Progenitor cell of endocrine pancreas (in vitro differentiated cells): ENCODE results near the gene DOCK9. TPM values are rescaled to one million over a fixed set of nuclear protein-coding genes. Genes with fewer than 3 reads are reported as not detected.

Source experiments
- DNase-seq: peaks from one replicate; pipeline ENCODE4 v3.0.0; 2021; ENCODE audit warnings: low spot score; ENCODE audit not compliant: unreplicated experiment
- H3K27ac Mint-ChIP-seq: 2 replicates; pipeline ENCODE4 v1.8.0; 2021; ENCODE audit warnings: mild to moderate bottlenecking, moderate library complexity, mixed read lengths
- H3K27me3 Mint-ChIP-seq: 2 replicates; pipeline ENCODE4 v1.8.0; 2021; ENCODE audit warnings: mixed read lengths
- H3K36me3 Mint-ChIP-seq: 2 replicates; pipeline ENCODE4 v1.8.0; 2022; ENCODE audit warnings: mixed read lengths; ENCODE audit not compliant: insufficient read depth
- H3K4me1 Mint-ChIP-seq: 2 replicates; pipeline ENCODE4 v1.8.0; 2021; ENCODE audit warnings: low read depth, mixed read lengths
- H3K4me3 Mint-ChIP-seq: 2 replicates; pipeline ENCODE4 v1.8.0; 2021; ENCODE audit warnings: low read depth, mild to moderate bottlenecking, moderate library complexity, mixed read lengths
- H3K9me3 Mint-ChIP-seq: 2 replicates; pipeline ENCODE4 v1.8.0; 2021; ENCODE audit warnings: low read depth, mixed read lengths
- CTCF ChIP-seq: fragments of 200-600 bp; sonication (generic); IDR thresholded peaks from one replicate; pipeline ENCODE4 v1.5.0; 2021; ENCODE audit warnings: antibody characterized with exemption, mild to moderate bottlenecking; ENCODE audit not compliant: unreplicated experiment
- total RNA-seq: library from RNA; stranded (reverse); gene quantifications from 2 replicates; pipeline ENCODE4 v1.2.1, GENCODE V29; 2021

Gene DOCK9
- total RNA-seq, 1 donor from 2014 or later = 35.7 TPM

- Mint-ChIP-seq H3K27ac (no peak overlapping the region), H3K4me1 (peaks cover 1% of the 10 kb centered on the region)
- no peak for DNase-seq
Measured at GRCh38 chr13:99014522-99014921, 36.7 kb upstream of the DOCK9 start.

GRCh38 chr13:99013951-99014350 lies 36.1 kb upstream of the DOCK9 start:
- H3K36me3 Mint-ChIP-seq = no peaks in the 10 kb centered on the region
- H3K27ac Mint-ChIP-seq = no peak overlapping the region
- no peaks in the 10 kb centered on the region for H3K9me3 Mint-ChIP-seq
- H3K27me3 Mint-ChIP-seq = peaks cover 4% of the 10 kb centered on the region
- no peak overlapping the region for H3K4me3 Mint-ChIP-seq
- TF ChIP-seq CTCF = no peak
- DNase-seq = no peak
- peaks cover 1% of the 10 kb centered on the region for H3K4me1 Mint-ChIP-seq

More at GRCh38 chr13:99014522-99014921, 36.7 kb upstream of the DOCK9 start:
- TF ChIP-seq CTCF = no peak
- Mint-ChIP-seq H3K36me3 (no peaks in the 10 kb centered on the region), H3K9me3 (no peaks in the 10 kb centered on the region), H3K4me3 (no peak overlapping the region), H3K27me3 (peaks cover 4% of the 10 kb centered on the region)

- no peak for TF ChIP-seq CTCF
- Mint-ChIP-seq H3K4me3 (no peak overlapping the region), H3K4me1 (peaks cover 1% of the 10 kb centered on the region), H3K27ac (no peak overlapping the region), H3K9me3 (no peaks in the 10 kb centered on the region), H3K27me3 (peaks cover 4% of the 10 kb centered on the region), H3K36me3 (no peaks in the 10 kb centered on the region)
- DNase-seq = no peak
Measured at GRCh38 chr13:99012539-99012938, 34.7 kb upstream of the DOCK9 start.

- H3K4me1 Mint-ChIP-seq = peaks cover 1% of the 10 kb centered on the region
- no peak for DNase-seq
- no peak for TF ChIP-seq CTCF
- H3K9me3 Mint-ChIP-seq = no peaks in the 10 kb centered on the region
- H3K36me3 Mint-ChIP-seq = no peaks in the 10 kb centered on the region
- no peak overlapping the region for H3K4me3 Mint-ChIP-seq
- no peak overlapping the region for H3K27ac Mint-ChIP-seq
- peaks cover 4% of the 10 kb centered on the region for H3K27me3 Mint-ChIP-seq
Measured at GRCh38 chr13:99009987-99010551, 32.2 kb upstream of the DOCK9 start.

GRCh38 chr13:99008577-99008976 lies 30.7 kb upstream of the DOCK9 start:
- Mint-ChIP-seq H3K4me1 (peaks cover 4% of the 10 kb centered on the region), H3K27ac (no peak overlapping the region), H3K36me3 (no peaks in the 10 kb centered on the region), H3K27me3 (peaks cover 8% of the 10 kb centered on the region), H3K4me3 (no peak overlapping the region), H3K9me3 (no peaks in the 10 kb centered on the region)
- TF ChIP-seq CTCF = no peak
- DNase-seq = no peak
